ENCODE results near the gene RIN3.

- TF ChIP-seq CTCF (IDR thresholded peaks at IDR 0.05) (no peak), POLR2AphosphoS5 (IDR thresholded peaks at IDR 0.05; ENCODE audit: low read depth, low read length) (no peak)
Measured at GRCh38 chr14:92737619-92738188, 224.1 kb downstream of the RIN3 start.

Data from Panc1 (cell line).